DOHH2 (cell line): ENCODE results near the gene CTIF.

Source experiments
- EZH2phosphoT487 ChIP-seq: fragments of 200-600 bp; sonication (generic); IDR thresholded peaks from 2 replicates; pipeline ENCODE4 v1.6.1; 2017; ENCODE audit warnings: borderline replicate concordance, mild to moderate bottlenecking, antibody characterized with exemption, low read length, moderate library complexity, mixed read lengths
- TF ChIP-seq, protein P1 (sequence below): fragments of 200-600 bp; sonication (generic); IDR thresholded peaks from one replicate; pipeline ENCODE4 v1.5.1; 2014; ENCODE audit warnings: antibody characterized with exemption, mild to moderate bottlenecking, low read depth, low read length; ENCODE audit not compliant: poor library complexity, severe bottlenecking

DNA sequence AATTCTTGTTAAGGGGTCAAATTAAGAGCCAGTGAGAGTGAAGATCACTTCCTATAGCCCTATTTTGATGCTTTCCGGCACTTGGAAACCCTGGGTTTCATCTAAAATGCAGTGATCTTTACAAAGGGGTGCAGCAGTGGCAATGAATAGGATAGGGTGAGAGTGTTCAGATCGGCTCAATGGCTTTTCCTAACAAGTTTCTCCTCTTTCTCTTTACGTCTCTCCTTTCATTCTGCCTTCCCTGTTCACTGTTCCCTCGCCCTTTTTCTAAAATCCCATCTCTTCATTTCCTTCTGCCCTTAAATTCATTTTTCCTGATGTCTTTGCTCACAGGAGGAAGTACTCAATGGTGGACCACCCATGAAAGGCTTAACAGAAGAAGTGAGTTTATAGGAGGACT is 86.0 kb downstream of the CTIF start:
- TF ChIP-seq, protein P1, sequence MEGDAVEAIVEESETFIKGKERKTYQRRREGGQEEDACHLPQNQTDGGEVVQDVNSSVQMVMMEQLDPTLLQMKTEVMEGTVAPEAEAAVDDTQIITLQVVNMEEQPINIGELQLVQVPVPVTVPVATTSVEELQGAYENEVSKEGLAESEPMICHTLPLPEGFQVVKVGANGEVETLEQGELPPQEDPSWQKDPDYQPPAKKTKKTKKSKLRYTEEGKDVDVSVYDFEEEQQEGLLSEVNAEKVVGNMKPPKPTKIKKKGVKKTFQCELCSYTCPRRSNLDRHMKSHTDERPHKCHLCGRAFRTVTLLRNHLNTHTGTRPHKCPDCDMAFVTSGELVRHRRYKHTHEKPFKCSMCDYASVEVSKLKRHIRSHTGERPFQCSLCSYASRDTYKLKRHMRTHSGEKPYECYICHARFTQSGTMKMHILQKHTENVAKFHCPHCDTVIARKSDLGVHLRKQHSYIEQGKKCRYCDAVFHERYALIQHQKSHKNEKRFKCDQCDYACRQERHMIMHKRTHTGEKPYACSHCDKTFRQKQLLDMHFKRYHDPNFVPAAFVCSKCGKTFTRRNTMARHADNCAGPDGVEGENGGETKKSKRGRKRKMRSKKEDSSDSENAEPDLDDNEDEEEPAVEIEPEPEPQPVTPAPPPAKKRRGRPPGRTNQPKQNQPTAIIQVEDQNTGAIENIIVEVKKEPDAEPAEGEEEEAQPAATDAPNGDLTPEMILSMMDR = no peak
- no peak for TF ChIP-seq EZH2phosphoT487
